PC-9 (cell line): ENCODE measurements around the gene CAPZB.

Source experiments
- CTCF ChIP-seq: fragments of 200-600 bp; sonication (generic); conservative IDR thresholded peaks from 2 replicates; pipeline ENCODE4 v1.6.1; 2017; ENCODE audit warnings: mixed run types, antibody characterized with exemption, mild to moderate bottlenecking, moderate library complexity
- EZH2 ChIP-seq: fragments of 200-600 bp; sonication (generic); IDR thresholded peaks from 2 replicates; pipeline ENCODE4 v1.8.0; 2017; ENCODE audit warnings: antibody characterized with exemption, low read depth

GRCh38 chr1:19342894-19343616 is 142.3 kb downstream of the CAPZB start:
- TF ChIP-seq CTCF, result no peak
- no peak for TF ChIP-seq EZH2
